Activated CD8-positive, alpha-beta memory T cell treated with anti-CD3 and anti-CD28 coated beads for 1 hour (primary cell): ENCODE data around the gene UNC13B.
"Not testable (repeated sequence)": the region's sequence is repeated elsewhere in the genome, so short reads cannot be mapped to it uniquely, and the experiment has no call there.

Source experiments
- DNase-seq, 2 donors: peaks; one replicate each; pipeline ENCODE4 v3.0.0-alpha.2; 2020; ENCODE audit warnings: low read depth in 1 of 2; ENCODE audit errors: extremely low read depth in 1 of 2

Gene UNC13B

DNA sequence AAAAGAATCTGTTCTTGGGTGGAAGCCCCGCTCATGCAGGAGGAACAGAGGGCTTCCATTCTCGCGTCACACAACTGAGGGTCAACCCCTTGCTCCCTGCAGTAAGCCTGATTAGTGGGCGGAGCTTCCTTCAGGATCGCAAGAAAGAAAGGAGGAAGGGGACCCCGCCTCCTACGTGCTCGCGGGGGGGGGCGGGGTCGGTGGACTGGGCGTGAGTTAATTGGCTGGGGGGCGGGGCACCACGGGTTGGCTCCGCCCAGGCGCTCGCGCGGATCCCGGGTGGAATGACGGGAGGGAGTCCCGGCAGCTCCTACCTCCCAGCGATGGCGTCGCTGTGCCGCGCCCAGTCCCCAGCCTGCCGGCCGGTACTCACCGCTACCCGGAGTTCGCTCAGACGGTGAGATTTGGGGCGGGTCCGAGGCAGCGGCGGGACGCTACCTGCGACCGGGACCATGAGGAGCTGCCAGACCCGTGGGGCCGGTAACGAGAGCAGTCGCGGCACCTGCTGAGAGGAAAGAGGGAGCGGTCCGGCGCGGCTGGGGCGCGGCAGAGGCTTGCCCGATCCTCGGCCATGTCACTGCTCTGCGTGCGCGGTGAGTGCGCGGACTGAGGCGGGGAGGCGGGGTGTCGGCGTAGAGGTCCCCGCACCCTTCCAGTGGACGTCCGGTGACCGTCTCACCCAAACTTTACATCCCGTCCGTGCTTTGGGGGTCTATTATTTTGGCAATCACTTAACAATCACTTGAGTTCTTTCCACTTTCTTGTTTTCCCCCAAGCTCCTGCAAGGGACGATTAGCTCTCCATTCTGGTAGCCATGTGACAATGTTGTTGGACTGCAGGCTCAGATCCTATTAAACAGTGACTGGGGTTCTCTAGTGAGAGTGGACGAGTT, at the start of gene UNC13B:
Gene UNC13B, plus strand, starts transcription at position 297 of the 892 bp plus-strand sequence. Its CDS starts 275 bp downstream, at position 572.
- DNase-seq, result peak; percentile 8 to 58

DNA sequence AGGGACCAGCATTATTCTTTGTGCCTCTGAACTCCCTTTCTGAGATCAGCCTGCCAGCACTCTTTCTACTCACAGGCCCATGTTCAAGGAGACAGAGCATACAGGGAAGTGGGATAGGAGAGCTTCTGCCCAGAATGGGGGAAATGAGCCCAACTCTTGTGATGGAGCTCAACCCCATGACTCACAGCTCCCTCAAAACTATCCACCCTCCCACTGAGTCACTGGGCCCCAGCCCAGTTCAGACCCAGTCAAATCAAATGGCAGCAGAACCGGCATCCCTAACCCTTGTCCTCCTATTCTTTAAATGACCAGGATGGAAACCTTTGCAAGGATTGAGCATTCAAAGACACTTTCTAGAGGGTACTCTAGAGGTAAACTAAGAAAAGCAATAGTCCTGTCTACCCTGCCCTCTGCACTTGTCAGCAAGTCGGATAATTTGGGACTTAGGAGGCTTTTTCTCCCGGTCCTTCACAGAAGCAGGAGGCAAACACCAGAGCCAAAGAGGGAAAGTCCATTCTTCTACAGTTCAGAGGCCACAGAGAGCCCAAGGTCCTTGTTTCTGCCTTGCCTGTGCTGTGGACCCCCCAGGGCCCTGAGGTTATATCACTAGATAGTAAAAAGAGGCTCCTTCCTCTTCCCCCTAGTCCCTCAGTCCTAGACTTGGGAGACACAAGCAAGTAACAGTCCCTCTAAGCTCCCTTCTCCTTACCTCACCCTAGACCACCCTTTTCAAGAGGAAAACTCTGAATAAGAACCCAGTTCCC, 49.4 kb upstream of the UNC13B start:
- no peak for DNase-seq

DNA sequence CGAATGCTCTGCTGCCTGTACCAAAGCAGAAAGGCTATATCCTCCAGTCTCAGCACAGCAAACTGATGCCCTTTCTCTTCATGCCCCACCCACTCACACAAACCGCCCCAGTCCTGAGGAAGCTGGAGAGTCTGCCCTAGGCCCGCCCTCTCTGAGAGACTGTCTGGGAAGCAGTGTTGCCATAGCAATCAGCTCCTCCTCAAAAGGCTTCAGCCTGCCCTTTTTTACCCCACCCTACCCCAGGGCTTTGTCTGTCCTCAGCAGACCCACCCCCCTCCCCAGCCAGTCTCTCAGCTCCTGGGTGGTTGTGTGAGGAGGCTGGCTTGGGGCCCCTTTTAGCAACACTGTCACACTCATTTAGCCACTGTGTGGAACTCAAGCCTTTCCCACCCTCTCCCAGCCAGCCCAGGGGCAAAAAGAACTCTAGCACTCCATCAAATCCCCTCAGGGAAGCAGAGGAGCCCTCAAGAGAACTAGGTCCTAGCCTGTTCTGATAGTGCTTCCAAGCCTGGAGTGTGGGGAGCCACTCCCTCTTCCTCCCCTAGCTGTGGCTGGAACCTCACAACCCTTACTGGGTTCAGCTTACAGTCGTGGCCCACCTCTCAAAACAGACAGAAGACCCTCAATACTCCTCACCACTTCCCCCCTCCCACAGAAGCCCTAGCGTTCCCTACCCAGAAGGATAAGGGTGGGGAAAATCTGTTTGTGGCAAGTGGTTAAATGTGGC, 47.5 kb upstream of the UNC13B start:
- peak; percentile 33 to 45 for DNase-seq

DNA sequence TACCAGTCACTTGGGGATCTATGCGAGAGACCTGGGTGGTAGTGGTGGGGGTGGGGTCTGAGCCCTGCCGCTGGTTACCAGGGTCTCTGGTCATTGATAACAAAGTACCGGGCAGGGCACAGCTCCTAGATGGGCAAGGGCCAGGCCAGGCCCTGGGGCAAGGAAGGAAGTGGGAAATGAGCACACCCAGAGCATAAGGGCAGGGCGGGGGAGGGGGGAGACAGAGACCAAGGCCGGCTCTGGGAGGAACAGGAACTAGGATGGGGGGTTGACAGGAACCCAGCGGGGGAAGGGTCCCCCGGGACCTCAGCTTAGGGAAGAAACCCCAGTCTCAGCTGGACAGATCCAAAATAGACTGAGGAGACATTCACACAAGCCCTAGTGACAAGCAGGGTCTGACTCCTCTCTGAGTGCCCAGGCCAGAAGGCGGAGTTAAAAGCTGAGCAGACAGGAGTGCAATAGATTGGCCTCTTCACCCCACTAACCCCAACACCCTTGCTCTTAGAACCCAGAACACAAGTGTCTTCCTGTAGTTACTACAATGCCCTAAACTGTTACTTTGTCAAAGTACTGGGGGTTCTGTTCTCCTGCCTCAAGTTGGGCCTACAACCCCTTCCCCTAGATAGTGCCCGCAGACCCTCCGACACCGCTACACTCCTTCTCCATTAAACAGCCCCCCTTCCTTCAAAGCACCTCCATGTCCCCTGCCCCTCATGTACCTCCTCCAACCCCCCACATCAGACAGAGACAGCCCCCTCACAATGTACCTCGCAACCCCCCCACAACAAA, 46.8 kb upstream of the UNC13B start:
- DNase-seq, result no peak

DNA sequence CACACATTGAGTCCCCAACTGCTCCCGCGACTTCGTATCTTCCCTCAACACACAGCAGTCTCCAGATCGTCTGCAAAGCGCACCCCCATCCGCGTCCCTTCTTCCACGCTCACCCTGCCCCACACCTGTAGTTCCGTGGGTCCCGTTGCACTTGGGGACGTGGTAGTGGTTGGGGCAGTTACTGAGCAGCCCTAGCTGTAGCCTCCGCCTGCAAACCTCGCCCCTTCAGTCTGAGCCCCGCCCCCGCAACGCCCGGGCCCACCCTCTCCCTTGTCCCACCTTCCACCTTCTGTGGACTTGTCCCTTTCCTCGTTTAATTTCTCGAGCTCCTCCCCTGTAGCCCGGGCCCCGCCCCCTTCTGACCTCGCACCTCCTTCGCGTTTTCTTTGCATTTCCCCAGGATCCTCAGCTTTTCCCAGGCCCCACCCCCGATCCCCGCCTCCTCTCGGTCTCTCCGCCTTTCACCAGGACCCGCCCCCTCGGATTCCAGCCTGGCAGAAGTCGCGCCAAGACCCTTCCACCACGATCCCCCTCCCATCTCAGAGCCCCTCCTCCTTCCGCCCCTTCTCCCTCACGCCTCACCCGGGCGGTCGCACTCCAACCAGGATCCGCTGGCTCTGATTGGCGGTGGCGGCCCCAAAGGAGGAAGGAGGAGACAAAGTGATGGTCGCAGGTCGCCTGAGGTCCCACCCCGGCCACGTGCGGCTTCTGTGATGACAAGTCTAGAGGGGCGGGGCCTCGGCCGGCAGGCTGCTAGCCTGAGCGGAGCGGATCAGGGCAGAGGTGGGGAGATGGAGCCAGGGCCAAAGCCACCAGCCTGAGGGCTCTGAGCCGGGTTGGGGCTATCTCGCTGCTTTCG, 45.9 kb upstream of the UNC13B start, which contains the start of gene ATOSB:
Gene ATOSB, minus strand, starts transcription at position 183 of the 859 bp plus-strand sequence. CDS start 7,588 bp downstream, outside the sequence.
- DNase-seq, result peak; percentile 74 to 88

DNA sequence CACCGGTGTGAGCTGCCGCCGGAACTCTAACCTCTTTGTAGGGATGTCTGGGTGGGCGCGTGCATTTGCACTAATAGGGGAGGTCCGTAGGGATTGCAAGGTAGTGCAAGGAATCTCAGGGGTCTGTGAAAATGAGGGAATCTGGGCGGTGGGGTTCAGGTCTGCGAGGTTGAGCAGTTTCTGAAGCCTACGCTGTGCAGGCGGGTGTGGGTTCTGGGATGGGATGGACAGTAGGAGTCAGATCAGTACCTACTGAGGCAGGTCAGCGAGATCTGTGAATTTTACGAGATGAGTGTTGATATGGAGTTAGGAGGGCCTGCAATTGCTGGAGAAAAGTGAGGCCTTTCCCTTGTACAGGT, 45.3 kb upstream of the UNC13B start:
- DNase-seq, result no peak

DNA sequence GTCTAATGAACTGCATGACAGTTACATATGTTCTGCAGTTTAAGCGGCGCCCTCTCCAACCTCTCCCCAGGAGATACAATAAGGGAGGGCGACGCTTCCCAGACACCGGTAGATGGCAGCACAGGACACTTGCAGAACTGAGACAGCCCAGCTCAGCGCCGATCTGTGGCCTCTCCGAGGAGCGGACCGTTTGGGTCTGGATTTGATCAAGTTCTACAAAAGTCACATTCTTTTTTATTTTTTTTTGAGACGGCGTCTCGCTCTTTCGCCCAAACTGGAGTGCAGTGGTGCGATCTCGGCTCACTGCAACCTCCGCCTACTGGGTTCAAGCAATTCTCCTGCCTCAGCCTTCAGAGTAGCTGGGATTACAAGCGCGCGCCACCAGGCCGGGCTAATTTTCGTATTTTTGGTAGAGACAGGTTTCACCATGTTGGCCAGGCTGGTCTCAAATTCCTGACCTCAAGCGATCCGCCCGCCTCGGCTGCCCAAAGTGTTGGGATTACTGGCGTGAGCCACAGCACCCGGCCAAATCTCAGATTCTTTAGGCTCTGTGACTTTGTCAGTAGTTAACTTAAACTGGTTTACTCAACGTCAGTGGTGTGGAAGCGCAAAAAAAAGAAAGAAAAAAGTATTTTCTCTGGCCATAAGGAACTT, 44.8 kb upstream of the UNC13B start:
- DNase-seq, result peak; percentile 73 to 80

DNA sequence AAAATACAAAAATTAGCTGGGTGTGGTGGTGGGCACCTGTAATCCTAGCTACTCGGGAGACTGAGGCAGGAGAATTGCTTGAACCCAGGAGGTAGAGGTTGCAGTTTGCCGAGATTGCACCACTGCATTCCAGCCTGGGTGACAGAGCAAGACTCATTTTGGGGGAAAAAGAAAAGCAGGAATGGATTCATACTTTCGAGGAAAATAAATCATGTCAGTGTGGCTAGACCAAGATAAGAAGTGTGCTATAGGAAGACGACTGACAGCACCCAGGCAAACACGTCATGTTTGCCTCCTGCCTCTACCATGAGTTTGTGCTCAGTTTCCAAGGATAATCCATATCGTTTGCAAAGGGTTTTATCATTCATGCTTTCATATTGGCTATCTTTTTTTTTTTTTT, 26.9 kb upstream of the UNC13B start:
- no peak for DNase-seq

DNA sequence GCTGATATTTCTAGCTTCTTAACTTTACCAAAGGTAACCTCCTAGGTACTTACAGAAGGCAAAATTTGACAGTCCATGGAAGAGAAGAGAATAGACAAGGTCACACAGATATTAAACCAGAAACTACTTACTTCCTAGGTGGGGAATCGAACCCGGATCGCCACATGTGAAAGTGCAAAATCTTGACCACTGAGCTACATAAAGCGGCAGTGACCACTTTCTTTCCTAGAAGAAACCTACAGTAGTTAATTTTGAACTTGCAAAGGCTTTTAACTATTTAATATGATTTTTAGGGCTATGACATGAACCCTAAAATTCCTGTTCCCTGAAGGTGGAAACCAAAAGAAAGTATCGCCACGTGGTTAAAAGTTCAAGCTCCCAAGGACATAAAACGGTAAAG, 25.8 kb upstream of the UNC13B start:
- no peak for DNase-seq

DNA sequence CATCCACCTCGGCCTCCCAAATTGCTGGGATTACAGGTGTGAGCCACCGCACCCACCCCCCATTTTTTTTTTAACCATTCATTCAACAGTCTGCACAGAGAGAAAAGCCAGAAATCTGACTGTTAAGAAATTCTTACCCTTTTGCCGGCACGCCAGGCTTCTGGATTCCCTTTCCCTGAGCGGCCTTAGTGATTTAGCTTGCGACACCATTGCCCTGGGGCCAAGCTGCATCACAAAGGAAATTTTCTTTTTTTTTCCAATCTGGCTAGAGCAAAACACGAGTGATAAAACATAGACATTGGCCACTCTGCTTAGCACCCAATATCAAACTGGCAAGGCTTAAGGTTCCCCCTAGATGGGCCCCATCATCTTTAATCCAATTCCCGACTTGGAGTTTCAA, 24.9 kb upstream of the UNC13B start:
- DNase-seq, result no peak

DNA sequence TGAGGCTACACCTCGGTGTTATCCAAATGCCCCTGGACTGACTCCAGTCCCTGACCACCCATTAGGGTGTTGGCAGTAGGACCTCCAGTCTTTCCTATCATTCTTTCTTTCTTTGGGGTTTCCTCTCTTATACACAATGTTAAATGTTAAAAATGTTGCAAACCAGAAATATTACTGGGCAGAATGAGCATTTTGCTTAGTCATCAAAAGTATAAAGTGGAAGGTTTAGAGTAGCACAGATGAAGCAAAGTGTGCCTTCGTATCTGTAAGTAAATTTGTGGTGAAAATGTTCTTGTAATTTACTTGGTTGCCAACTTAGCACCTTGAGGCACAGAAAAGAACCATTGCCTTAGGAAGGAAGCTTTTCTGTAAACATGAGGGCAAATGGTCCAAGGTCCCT, 21.7 kb upstream of the UNC13B start:
- DNase-seq, result no peak

DNA sequence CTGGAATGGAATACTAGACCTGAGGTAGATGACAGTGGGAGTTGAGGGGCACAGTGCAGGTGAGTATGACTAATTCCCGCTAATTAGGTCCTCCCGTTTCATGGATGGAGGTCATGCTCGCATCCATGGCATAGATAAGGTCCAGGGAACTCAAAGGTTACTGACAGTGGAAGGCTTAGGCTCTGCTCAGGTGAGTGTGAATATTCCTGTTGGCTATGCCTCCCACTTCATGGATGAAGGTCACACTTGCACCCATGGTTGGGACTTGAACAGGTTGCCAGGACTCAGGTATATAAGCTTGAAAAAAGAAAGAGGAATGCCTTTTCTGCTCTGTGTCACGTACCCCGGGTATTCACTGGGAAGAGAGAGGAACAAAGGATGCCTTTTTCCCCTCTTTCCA, 19.8 kb upstream of the UNC13B start:
- DNase-seq, result no peak

DNA sequence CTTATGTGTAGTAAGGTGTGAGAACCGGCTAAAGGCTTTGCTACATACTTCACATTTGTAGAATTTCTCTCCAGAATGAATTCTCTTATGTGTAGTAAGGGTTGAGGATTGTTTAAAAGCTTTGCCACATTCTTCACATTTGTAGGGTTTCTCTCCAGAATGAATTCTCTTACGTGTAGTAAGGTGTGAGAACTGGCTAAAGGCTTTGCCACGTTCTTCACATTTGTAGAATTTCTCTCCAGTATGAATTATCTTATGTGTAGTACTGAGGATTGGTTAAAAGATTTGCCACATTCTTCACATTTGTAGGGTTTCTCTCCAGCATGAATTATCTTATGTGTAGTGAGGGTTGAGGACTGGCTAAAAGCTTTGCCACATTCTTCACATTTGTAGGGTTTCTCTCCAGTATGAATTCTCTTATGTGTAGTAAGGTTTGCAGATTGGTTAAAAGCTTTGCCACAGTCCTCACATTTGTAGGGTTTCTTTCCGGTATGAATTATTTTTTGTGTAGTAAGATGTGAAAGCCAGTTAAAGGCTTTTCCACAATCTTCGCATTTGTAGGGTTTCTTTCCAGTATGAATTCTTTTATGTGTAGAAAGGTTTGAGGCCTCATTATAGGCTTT, 13.8 kb upstream of the UNC13B start:
- DNase-seq, result not testable (repeated sequence)

DNA sequence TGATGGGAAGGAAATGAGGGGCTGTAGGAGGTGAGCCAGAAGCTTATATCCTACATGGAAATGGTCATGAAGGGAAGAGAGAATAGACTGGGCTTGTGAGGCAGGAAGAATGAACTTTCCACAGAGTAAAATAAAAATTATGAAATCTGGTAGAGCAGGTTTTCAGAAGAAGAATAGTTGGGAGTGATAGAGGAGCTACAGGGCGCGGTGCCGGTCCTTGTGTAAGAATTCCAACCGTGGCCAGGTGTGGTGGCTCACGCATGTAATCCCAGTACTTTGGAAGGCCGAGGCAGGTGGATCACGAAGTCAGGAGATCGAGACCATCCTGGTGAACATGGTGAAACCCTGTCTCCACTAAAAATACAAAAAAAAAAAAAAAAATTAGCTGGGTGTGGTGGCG, 8.9 kb upstream of the UNC13B start:
- no peak for DNase-seq

DNA sequence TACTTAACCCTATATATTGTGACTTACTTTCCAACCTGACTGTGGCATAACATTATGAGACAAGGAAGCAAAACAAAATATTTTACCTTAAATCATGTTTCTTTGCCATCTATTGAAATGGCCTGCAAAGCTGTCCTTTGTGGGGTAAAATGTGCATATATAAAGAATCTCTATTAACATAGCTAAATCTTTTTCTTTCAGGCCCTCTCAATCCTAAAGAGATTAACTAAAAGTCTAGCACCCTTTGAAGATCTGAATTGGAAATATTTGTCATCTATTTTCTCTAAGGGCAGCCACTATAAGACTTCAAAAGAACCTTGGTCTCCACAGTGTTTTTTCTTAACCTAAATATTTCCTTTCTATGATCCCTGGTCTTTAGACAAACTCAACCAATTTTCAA, 5.0 kb upstream of the UNC13B start:
- DNase-seq, result no peak

DNA sequence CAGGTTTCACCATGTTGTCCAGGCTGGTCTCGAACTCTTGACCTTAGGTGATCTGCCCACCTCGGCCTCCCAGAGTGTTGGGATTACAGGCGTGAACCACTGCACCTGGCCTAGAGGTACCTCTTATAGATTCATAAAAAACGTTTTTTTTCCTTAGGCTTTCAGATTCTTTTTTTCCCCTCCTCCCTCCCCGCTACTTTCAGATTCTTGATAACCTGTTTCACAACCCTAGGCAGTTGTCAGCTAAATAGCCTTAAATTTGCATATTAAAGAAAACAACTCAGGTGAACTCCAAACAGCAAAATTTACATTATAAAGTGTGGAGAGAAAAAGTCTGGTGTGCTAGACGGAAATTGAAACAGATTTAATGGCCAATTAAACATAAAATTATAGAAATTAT, 4.0 kb upstream of the UNC13B start:
- not testable (repeated sequence) for DNase-seq

DNA sequence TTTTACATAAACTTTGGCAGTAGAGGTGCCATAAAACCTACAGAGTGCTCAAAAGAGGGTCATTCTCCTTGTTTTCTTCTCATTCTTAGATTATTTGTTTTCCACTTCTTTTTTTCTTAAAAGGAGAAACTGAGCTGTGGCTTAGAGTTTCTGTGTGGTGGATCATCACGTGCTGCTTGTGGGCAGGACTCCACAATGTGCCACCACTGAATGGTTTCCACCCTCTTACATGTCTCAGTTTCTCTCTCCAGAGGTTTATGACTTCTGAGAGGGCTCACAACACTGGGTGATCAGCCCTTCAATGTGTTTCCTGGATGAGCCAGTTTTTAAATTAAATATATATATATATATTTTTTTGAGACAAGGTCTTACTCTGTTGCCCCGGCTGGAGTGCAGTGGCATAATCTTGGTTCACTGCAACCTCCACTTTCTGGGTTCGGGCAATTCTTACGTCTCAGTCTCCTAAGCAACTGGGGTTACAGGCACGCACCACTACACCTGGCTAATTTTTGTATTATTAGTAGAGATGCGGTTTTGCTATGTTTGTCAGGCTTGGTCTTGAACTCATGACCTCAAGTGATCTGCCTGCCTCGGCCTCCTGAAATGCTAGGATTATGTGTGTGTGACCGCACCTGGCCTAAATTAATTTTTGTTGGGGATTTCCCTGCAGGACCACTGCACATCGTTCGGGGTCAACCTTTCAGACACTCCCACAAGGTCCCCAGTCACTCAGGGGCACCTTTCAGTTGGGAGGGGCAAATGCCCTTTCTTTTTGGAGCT, 3.1 kb upstream of the UNC13B start:
- DNase-seq, result no peak
